ENCODE data around the gene SCFD2. TPM values are rescaled to one million over a fixed set of nuclear protein-coding genes. Genes with fewer than 3 reads are reported as not detected.

Gene SCFD2
- polyA plus RNA-seq, 1 of the 3 experiments (the other 2 are of a cell fraction): 14.1 TPM

DNA sequence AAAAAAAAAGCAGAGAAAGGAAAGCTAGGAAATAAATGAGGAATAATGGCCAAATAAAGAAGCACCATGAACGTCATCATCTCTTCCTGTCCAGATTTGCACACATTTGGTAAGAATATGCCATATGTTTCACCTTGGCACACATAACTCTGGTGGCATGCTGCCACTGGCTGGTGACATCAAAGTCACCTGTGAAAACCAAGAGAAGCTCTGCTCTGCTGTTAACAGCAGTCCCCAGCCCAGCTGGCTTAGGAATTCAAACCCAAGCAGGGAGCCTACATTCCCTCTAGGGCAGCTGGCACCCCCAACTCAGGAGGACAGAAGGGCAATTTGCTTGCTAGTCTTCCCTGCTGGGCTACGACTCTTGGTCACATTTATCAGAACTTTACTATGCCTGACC lies 426.1 kb downstream of the SCFD2 start:
- no peak overlapping the region for H3K27ac ChIP-seq (ENCODE audit: low read depth in 2 of 2, low read length in 1 of 2)
- H3K4me1 ChIP-seq (ENCODE audit: control insufficient read depth in 1 of 2, insufficient read depth in 2 of 2, low read depth in 1 of 2, low read length in 1 of 2): peaks cover 0 to 7% of the 10 kb centered on the region in 2 experiments; a peak in 1 of 4 replicates
- H3K27me3 ChIP-seq (ENCODE audit: insufficient read depth): no peaks in the 10 kb centered on the region
- H3K9me2 ChIP-seq: no peaks in the 10 kb centered on the region
- no peak overlapping the region for H3K9ac ChIP-seq
- ChIA-PET CTCF (no interaction called here), POLR2A (no interaction called here)
- no peak overlapping the region for H3K4me2 ChIP-seq
- TF ChIP-seq POLR2AphosphoS5 (IDR thresholded peaks at IDR 0.05; ENCODE audit: low read depth, low read length): no peak
- TF ChIP-seq EZH2phosphoT487 (IDR thresholded peaks at IDR 0.05; ENCODE audit: borderline replicate concordance, low read depth): no peak
- no peak for TF ChIP-seq IRF3 (IDR thresholded peaks at IDR 0.05; ENCODE audit: low read depth, low read length)
- no peak for TF ChIP-seq FOSL2 (IDR thresholded peaks at IDR 0.05; ENCODE audit: borderline replicate concordance, low read depth)
- TF ChIP-seq, protein P1, sequence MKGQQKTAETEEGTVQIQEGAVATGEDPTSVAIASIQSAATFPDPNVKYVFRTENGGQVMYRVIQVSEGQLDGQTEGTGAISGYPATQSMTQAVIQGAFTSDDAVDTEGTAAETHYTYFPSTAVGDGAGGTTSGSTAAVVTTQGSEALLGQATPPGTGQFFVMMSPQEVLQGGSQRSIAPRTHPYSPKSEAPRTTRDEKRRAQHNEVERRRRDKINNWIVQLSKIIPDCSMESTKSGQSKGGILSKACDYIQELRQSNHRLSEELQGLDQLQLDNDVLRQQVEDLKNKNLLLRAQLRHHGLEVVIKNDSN (IDR thresholded peaks at IDR 0.05; ENCODE audit: borderline replicate concordance, low read depth): no peak
- no peak for TF ChIP-seq TEAD4 (IDR thresholded peaks at IDR 0.05; ENCODE audit: borderline replicate concordance, insufficient read depth)
- TF ChIP-seq MAX (IDR thresholded peaks at IDR 0.05; ENCODE audit: low read depth): no peak
- TF ChIP-seq MXI1 (IDR thresholded peaks at IDR 0.05; ENCODE audit: low read depth, low read length): no peak
- no peak for TF ChIP-seq YY1 (IDR thresholded peaks at IDR 0.05; ENCODE audit: low read depth)
- TF ChIP-seq, protein P2, sequence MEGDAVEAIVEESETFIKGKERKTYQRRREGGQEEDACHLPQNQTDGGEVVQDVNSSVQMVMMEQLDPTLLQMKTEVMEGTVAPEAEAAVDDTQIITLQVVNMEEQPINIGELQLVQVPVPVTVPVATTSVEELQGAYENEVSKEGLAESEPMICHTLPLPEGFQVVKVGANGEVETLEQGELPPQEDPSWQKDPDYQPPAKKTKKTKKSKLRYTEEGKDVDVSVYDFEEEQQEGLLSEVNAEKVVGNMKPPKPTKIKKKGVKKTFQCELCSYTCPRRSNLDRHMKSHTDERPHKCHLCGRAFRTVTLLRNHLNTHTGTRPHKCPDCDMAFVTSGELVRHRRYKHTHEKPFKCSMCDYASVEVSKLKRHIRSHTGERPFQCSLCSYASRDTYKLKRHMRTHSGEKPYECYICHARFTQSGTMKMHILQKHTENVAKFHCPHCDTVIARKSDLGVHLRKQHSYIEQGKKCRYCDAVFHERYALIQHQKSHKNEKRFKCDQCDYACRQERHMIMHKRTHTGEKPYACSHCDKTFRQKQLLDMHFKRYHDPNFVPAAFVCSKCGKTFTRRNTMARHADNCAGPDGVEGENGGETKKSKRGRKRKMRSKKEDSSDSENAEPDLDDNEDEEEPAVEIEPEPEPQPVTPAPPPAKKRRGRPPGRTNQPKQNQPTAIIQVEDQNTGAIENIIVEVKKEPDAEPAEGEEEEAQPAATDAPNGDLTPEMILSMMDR (IDR thresholded peaks at IDR 0.05): no peak
- TF ChIP-seq JUND (IDR thresholded peaks at IDR 0.05): no peak
- TF ChIP-seq GABPA (IDR thresholded peaks at IDR 0.05; ENCODE audit: low read depth): no peak
- no peak for TF ChIP-seq EP300 (IDR thresholded peaks at IDR 0.05; ENCODE audit: borderline replicate concordance in 1 of 2, low read depth in 1 of 2, low read length in 1 of 2)
- TF ChIP-seq NRF1 (IDR thresholded peaks at IDR 0.05; ENCODE audit: low read depth, low read length): no peak
- no peak for TF ChIP-seq MEF2A (IDR thresholded peaks at IDR 0.05; ENCODE audit: borderline replicate concordance, low read depth)
- TF ChIP-seq RCOR1 (IDR thresholded peaks at IDR 0.05; ENCODE audit: low read length): no peak
- TF ChIP-seq NFIC (IDR thresholded peaks at IDR 0.05; ENCODE audit: borderline replicate concordance): no peak
- TF ChIP-seq RAD21 (IDR thresholded peaks at IDR 0.05; ENCODE audit: low read length): no peak
- no peak for DNase-seq
- H3K36me3 ChIP-seq (replicated peaks in 1 of 2; ENCODE audit: control insufficient read depth in 1 of 2, insufficient read depth in 2 of 2, low read length in 1 of 2): no peaks in the 10 kb centered on the region
- H3K4me3 ChIP-seq (ENCODE audit: low read depth in 2 of 2, low read length in 1 of 2): no peak overlapping the region
- 92% methylated on average over 2 of the region's 2 CpGs for WGBS (ENCODE audit: low lambda C conversion rate)
- no peaks in the 10 kb centered on the region for H4K20me1 ChIP-seq (ENCODE audit: insufficient read depth)
- no peak overlapping the region for H2AFZ ChIP-seq (ENCODE audit: low read depth)
- H3K9me3 ChIP-seq: no peaks in the 10 kb centered on the region
- H3K79me2 ChIP-seq (ENCODE audit: insufficient read depth): no peaks in the 10 kb centered on the region
- no peaks in the 10 kb centered on the region for H3F3A ChIP-seq (replicated peaks; ENCODE audit: insufficient read depth)
